HEK293T (cell line): Measurements from ENCODE around the gene ACIN1.

ENCODE experiments used
- ARNT ChIP-seq: fragments of 450-650 bp; IDR thresholded peaks from 2 replicates; pipeline ENCODE4 v1.6.1; 2017; ENCODE audit warnings: mild to moderate bottlenecking
- ELF4 ChIP-seq: fragments of 450-650 bp; IDR thresholded peaks from 2 replicates; pipeline ENCODE4 v1.6.1; 2017; ENCODE audit warnings: antibody characterized with exemption
- FOXK2 ChIP-seq: fragments of 450-650 bp; IDR thresholded peaks from 2 replicates; pipeline ENCODE4 v1.6.1; 2016; ENCODE audit warnings: mild to moderate bottlenecking
- FOXM1 ChIP-seq: fragments of 450-650 bp; IDR thresholded peaks from 2 replicates; pipeline ENCODE4 v1.6.1; 2017; ENCODE audit warnings: mild to moderate bottlenecking, borderline replicate concordance
- L3MBTL2 ChIP-seq: fragments of 450-650 bp; conservative IDR thresholded peaks from 2 replicates; pipeline ENCODE4 v1.6.1; 2016; ENCODE audit warnings: mild to moderate bottlenecking
- NFRKB ChIP-seq: fragments of 450-650 bp; IDR thresholded peaks from 2 replicates; pipeline ENCODE4 v1.6.1; 2016; ENCODE audit warnings: mild to moderate bottlenecking, moderate library complexity
- SP1 ChIP-seq: fragments of 450-650 bp; IDR thresholded peaks from 2 replicates; pipeline ENCODE4 v1.6.1; 2017
- SUZ12 ChIP-seq: fragments of 450-650 bp; IDR thresholded peaks from 2 replicates; pipeline ENCODE4 v1.6.1; 2016; ENCODE audit warnings: mild to moderate bottlenecking

- TF ChIP-seq ARNT (no peak), SUZ12 (no peak), SP1 (no peak), L3MBTL2 (no peak), FOXK2 (no peak), FOXM1 (no peak), ELF4 (no peak), NFRKB (no peak)
These were observed 47.9 kb upstream of the ACIN1 start for GRCh38 chr14:23142826-23143225.
